ENCODE results near the gene MAN1C1.

The MAN1C1 gene

DNA sequence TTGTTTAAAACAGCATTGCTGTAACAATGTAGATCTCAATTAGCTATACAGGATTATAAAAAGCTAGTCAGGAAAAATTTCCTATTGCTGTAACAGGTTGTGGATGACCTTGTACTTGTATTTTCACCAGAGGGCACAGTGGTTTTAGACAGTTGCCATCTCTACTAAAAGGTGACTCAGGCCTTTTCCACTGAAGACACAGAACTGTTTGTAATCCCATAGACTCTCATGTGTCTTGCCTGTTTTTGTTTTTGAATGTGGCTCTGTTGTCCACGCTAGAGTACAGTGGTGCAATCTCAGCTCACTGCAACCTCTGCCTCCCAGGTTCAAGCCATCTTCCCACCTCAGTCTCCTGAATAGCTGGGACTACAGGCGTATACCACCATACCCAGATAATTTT is 209.0 kb downstream of the MAN1C1 start:
- Histone ChIP-seq H3K4me3 (no peak overlapping the region), H3K27ac (no peak overlapping the region)
- TF ChIP-seq, protein P1, sequence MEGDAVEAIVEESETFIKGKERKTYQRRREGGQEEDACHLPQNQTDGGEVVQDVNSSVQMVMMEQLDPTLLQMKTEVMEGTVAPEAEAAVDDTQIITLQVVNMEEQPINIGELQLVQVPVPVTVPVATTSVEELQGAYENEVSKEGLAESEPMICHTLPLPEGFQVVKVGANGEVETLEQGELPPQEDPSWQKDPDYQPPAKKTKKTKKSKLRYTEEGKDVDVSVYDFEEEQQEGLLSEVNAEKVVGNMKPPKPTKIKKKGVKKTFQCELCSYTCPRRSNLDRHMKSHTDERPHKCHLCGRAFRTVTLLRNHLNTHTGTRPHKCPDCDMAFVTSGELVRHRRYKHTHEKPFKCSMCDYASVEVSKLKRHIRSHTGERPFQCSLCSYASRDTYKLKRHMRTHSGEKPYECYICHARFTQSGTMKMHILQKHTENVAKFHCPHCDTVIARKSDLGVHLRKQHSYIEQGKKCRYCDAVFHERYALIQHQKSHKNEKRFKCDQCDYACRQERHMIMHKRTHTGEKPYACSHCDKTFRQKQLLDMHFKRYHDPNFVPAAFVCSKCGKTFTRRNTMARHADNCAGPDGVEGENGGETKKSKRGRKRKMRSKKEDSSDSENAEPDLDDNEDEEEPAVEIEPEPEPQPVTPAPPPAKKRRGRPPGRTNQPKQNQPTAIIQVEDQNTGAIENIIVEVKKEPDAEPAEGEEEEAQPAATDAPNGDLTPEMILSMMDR (IDR thresholded peaks at IDR 0.05): no peak
- DNase-seq (ENCODE audit: low spot score): no peak

DNA sequence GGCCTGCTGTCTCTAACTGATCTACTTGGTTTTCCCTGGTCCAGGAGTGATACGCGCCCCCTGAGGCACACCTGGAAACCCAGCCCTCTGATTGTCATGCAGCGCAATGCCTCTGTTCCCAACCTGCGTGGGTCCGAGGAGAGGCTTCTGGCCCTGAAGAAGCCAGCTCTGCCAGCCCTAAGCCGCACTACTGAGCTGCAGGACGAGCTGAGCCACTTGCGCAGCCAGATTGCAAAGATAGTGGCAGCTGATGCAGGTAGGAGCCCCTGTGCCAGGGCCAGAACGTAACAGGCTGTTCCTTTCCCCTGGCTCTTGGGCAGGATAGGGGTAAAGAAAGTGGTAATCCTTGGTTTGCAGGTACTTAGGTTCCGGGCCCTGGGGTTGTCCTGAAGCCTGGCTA is 210.0 kb downstream of the MAN1C1 start:
- no peak for DNase-seq (ENCODE audit: low spot score)
- no peak overlapping the region for H3K27ac ChIP-seq
- TF ChIP-seq, protein P1 (IDR thresholded peaks at IDR 0.05): no peak
- H3K4me3 ChIP-seq: no peak overlapping the region

DNA sequence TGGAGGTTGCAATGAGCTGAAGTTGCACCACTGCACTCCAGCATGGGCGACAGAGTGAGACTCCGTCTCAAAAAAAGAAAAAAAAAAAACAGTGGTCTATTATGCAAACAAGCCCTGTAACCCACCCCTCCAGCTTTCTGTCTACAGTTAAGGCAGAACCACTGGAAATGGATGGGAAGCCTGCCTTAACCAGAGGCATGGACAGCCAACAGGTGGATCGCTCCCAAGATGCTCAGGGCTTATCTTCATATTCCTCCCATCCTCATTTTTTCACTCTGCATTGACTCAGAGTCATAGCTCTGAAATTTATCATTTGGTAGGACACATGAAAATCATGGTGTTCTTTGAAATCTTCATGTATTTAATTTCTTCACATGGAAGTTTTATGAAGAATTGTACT is 211.9 kb downstream of the MAN1C1 start:
- no peak for DNase-seq (ENCODE audit: low spot score)
- H3K27ac ChIP-seq: no peak overlapping the region
- TF ChIP-seq, protein P1 (IDR thresholded peaks at IDR 0.05): no peak
- H3K4me3 ChIP-seq: no peak overlapping the region

DNA sequence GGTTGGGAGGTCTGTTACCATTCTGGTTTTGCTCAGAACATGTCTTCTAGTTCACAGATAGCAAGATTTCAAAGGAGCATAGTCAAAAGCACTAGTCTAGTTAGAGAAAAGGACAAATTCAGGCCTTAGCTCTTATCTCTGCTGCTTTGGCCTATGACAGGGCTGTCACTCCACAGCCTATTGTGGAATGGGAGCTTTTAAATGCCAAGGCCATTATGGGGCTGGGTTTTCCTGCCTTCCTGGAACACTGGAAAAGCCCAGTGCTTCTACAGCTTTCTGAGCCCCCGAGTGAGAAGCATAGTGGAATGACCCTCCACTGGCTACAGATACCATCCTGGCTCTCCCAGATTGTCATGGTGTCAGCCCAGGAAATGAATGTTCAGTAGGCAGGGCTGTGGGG is 212.5 kb downstream of the MAN1C1 start:
- H3K27ac ChIP-seq: no peak overlapping the region
- H3K4me3 ChIP-seq: no peak overlapping the region
- TF ChIP-seq, protein P1 (IDR thresholded peaks at IDR 0.05): no peak
- DNase-seq (ENCODE audit: low spot score): no peak

DNA sequence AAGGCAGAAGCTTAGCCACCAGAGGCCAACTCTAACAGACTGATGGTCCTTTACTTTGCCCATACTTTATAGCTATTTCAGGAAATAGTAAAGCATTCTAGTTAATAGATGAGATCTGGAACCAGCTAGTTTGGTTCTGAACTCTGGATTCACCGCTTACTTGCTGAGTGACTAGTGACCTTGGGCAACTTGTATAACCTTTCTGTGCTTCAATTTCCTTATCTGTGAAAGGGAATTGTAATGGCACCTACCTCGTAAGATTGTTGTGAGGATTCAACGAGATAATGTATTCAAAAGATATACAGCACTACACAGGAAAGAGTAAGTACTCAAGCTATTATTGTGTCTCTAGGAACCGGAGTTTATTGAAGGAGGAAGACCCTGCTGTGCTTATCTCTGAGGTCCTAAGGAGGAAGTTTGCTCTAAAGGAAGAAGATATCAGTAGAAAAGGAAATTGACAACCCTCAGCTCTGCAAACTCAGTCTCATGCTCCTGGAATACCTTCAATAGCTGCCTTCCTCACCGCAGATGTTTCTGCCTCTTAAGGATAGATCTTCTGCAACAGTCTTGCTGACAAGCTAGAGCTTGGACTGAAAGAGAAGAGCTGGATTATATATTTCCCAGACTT is 215.1 kb downstream of the MAN1C1 start:
- TF ChIP-seq, protein P1 (IDR thresholded peaks at IDR 0.05): no peak
- Histone ChIP-seq H3K4me3 (no peak overlapping the region), H3K27ac (no peak overlapping the region)
- DNase-seq (ENCODE audit: low spot score): no peak

DNA sequence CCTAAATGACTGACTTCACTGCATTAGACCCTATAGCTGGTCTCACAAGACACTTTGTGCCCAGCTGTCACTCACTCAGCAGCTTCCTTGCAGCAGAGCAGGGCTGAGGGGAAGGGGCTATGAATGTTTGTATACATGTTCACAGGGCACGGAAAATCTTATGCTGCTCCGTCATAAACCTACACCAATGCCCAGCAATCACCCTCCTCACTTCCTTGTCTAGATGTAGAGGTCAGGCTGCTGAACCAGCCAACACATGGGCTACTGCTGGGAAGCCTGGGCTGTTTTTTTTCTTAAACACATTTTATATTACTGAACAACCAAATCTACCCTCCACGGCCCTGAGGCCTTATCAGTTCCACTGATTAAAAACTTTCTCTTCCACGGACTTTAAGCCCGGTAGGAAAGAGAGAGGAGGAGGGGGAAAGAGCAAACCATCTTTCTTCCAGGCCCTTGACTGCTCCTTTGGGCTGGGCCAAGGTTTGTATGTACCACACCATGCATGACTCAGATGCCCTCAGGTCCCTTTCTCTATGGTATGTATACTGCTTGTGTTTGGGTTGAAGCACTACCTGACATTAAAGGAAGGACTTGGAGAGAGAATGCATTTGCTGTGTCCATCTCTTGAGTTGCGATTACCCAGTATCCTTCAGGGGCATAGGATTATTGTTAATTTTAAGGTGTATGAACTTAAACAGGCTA is 215.9 kb downstream of the MAN1C1 start:
- TF ChIP-seq, protein P1 (IDR thresholded peaks at IDR 0.05): no peak
- no peak overlapping the region for H3K4me3 ChIP-seq
- DNase-seq (ENCODE audit: low spot score): no peak
- no peak overlapping the region for H3K27ac ChIP-seq

DNA sequence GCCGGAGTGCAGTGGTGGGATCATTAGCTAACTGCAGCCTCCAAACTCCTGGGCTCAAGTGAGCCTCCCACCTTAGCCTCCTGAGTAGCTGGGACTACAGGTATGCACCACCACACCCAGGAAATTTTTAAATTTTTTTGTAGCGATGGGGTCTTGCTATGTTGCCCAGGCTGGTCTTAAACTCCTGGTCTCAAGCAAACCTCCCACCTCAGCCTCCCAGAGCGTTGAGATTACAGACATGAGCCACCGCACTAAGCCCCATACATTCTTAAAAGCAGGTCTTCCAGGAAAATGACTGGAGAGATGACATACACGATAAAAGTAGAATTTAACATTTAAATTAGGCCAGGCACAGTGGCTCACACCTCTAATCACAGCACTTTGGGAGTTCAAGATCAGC is 216.6 kb downstream of the MAN1C1 start:
- no peak overlapping the region for H3K4me3 ChIP-seq
- TF ChIP-seq, protein P1 (IDR thresholded peaks at IDR 0.05): no peak
- no peak overlapping the region for H3K27ac ChIP-seq
- DNase-seq (ENCODE audit: low spot score): no peak

All from coronary artery (tissue), 2 donors.